ENCODE data around the gene UGGT1. TPM values are rescaled to one million over a fixed set of nuclear protein-coding genes. Genes with fewer than 3 reads are reported as not detected.

UGGT1 gene
- total and polyA plus RNA-seq, 2 donors from 2014 or later = 7.0 to 52.3 TPM

GRCh38 chr2:128232965-128233789 lies 142.2 kb downstream of the UGGT1 start:
- FAIRE-seq = no peak
- peak; percentile 86 to 95 (median 90) for DNase-seq
- peak overlapping the region; percentile 11 to 47 for H3K27ac ChIP-seq (ENCODE audit: low read depth in 2 of 2, low read length in 2 of 2)

GRCh38 chr2:128233790-128234395 lies 142.9 kb downstream of the UGGT1 start:
- intact Hi-C loops (cut with DNase I) = no loop called here
- Histone ChIP-seq H3K4me3 (ENCODE audit: low read length in 3 of 3) (peak overlapping the region in 1 of 3 donors; percentile 71), H3K27ac (ENCODE audit: low read depth in 2 of 2, low read length in 2 of 2) (peak overlapping the region in 1 of 2 donors; percentile 7), H3K36me3 (ENCODE audit: control insufficient read depth in 2 of 3, insufficient read depth in 3 of 3, low read length in 3 of 3) (no peaks in the 10 kb centered on the region), H3K9me3 (ENCODE audit: control insufficient read depth in 2 of 3, insufficient read depth in 1 of 3, low read length in 3 of 3) (no peaks in the 10 kb centered on the region), H3K27me3 (ENCODE audit: control insufficient read depth, insufficient read depth, low read length) (no peaks in the 10 kb centered on the region), H3K4me1 (ENCODE audit: control insufficient read depth in 2 of 3, insufficient read depth in 2 of 3, low read depth in 1 of 3, low read length in 3 of 3) (no peaks in the 10 kb centered on the region), H3K9ac (ENCODE audit: low read length in 3 of 3) (peak overlapping the region in 1 of 3 donors; percentile 55)
- no peak for TF ChIP-seq CTCF (IDR thresholded peaks at IDR 0.05; ENCODE audit: borderline replicate concordance, extremely low read depth, insufficient read depth)
- no peak for FAIRE-seq
- no peak for DNase-seq

More at GRCh38 chr2:128232965-128233789, 142.2 kb downstream of the UGGT1 start:
- H3K9ac ChIP-seq (ENCODE audit: low read length in 3 of 3) = peak overlapping the region in 2 of 3 donors; percentile 44 to 79
- TF ChIP-seq CTCF (IDR thresholded peaks at IDR 0.05; ENCODE audit: borderline replicate concordance, extremely low read depth, insufficient read depth) = peak; percentile 85
- no peaks in the 10 kb centered on the region for H3K9me3 ChIP-seq (ENCODE audit: control insufficient read depth in 2 of 3, insufficient read depth in 1 of 3, low read length in 3 of 3)
- no peaks in the 10 kb centered on the region for H3K27me3 ChIP-seq (ENCODE audit: control insufficient read depth, insufficient read depth, low read length)
- no peaks in the 10 kb centered on the region for H3K4me1 ChIP-seq (ENCODE audit: control insufficient read depth in 2 of 3, insufficient read depth in 2 of 3, low read depth in 1 of 3, low read length in 3 of 3)
- H3K4me3 ChIP-seq (ENCODE audit: low read length in 3 of 3) = peak overlapping the region; percentile 39 to 71 (median 68)
- no peaks in the 10 kb centered on the region for H3K36me3 ChIP-seq (ENCODE audit: control insufficient read depth in 2 of 3, insufficient read depth in 3 of 3, low read length in 3 of 3)
- intact Hi-C loops (cut with DNase I) = no loop called here

GRCh38 chr2:128234613-128235012 lies 143.6 kb downstream of the UGGT1 start:
- intact Hi-C loops (cut with DNase I) = no loop called here
- no peaks in the 10 kb centered on the region for H3K36me3 ChIP-seq (ENCODE audit: control insufficient read depth in 2 of 3, insufficient read depth in 3 of 3, low read length in 3 of 3)
- no peak for TF ChIP-seq CTCF (IDR thresholded peaks at IDR 0.05; ENCODE audit: borderline replicate concordance, extremely low read depth, insufficient read depth)
- H3K4me1 ChIP-seq (ENCODE audit: control insufficient read depth in 2 of 3, insufficient read depth in 2 of 3, low read depth in 1 of 3, low read length in 3 of 3) = no peaks in the 10 kb centered on the region
- H3K4me3 ChIP-seq (ENCODE audit: low read length in 3 of 3) = no peak overlapping the region
- FAIRE-seq = no peak
- H3K27ac ChIP-seq (ENCODE audit: low read depth in 2 of 2, low read length in 2 of 2) = no peak overlapping the region
- no peaks in the 10 kb centered on the region for H3K9me3 ChIP-seq (ENCODE audit: control insufficient read depth in 2 of 3, insufficient read depth in 1 of 3, low read length in 3 of 3)
- no peak overlapping the region for H3K9ac ChIP-seq (ENCODE audit: low read length in 3 of 3)
- DNase-seq = no peak
- H3K27me3 ChIP-seq (ENCODE audit: control insufficient read depth, insufficient read depth, low read length) = no peaks in the 10 kb centered on the region

Data from kidney (tissue), 14 donors.